B cell (primary cell): ENCODE measurements around the gene NRG2. TPM values are rescaled to one million over a fixed set of nuclear protein-coding genes. Genes with fewer than 3 reads are reported as not detected.

Source experiments
- ATAC-seq: fragments of 200-7000 bp; cut with Tn5 transposase; one replicate; pipeline ENCODE4 v1.10.0; 2021; ENCODE audit warnings: low read depth, mild to moderate bottlenecking, moderate number of reproducible peaks, moderate library complexity
- CTCF ChIA-PET: fragments of 350-600 bp; sonication (Branson Sonifier 250); formaldehyde crosslinking; loops from one replicate; lab custom pipeline; 2021; ENCODE audit warnings: antibody characterized with exemption, inconsistent platforms; lab: Charles Lee
- POLR2A ChIA-PET: fragments of 350-600 bp; sonication (Branson Sonifier 250); formaldehyde crosslinking; loops from one replicate; lab custom pipeline; 2021; ENCODE audit warnings: antibody characterized with exemption; lab: Charles Lee
- DNase-seq: peaks from one replicate; pipeline ENCODE4 v3.0.0; 2013
- H2AFZ ChIP-seq: 2 replicates; pipeline ENCODE4 v1.6.1; 2012; ENCODE audit warnings: mild to moderate bottlenecking, low read depth, low read length; ENCODE audit not compliant: insufficient read depth, poor library complexity, severe bottlenecking
- H3K27ac ChIP-seq, 2 donors: 1 replicate in 1 of 2; 2 replicates in 1 of 2; pipeline ENCODE4 v1.5.1; 2012 to 2013; ENCODE audit warnings: low read length in 2 of 2, mild to moderate bottlenecking in 2 of 2, moderate library complexity in 1 of 2
- H3K27me3 ChIP-seq, 4 experiments: fragments of 200-600 bp in 1 of 4; sonication (generic) in 1 of 4; replicated peaks in 1 of 4; 1 replicate in 2 of 4; 2 replicates in 2 of 4; pipeline versions ENCODE4 v1.6.1 to v1.7.0; 2013 to 2016; ENCODE audit warnings: low read length in 3 of 4, mild to moderate bottlenecking in 2 of 4, mixed read lengths in 1 of 4, moderate library complexity in 1 of 4; ENCODE audit not compliant: insufficient read depth in 4 of 4, control insufficient read depth in 3 of 4; ENCODE audit errors: control extremely low read depth in 1 of 4
- H3K36me3 ChIP-seq, 2 experiments: replicated peaks in 1 of 2; 1 replicate in 1 of 2; 2 replicates in 1 of 2; pipeline versions ENCODE4 v1.6.1 to v1.7.1; 2013; ENCODE audit warnings: low read length in 1 of 2; ENCODE audit not compliant: insufficient read depth in 2 of 2, control insufficient read depth in 1 of 2; ENCODE audit errors: control extremely low read depth in 1 of 2, extremely low read depth in 1 of 2
- H3K4me1 ChIP-seq, 2 donors: fragments of 200-600 bp in 1 of 2; sonication (generic) in 1 of 2; 1 replicate in 1 of 2; 2 replicates in 1 of 2; pipeline versions ENCODE4 v1.5.1 to v1.6.1; 2013 to 2017; ENCODE audit warnings: low read length in 2 of 2; ENCODE audit not compliant: control insufficient read depth in 2 of 2, insufficient read depth in 2 of 2
- H3K4me2 ChIP-seq: replicated peaks from 2 replicates; pipeline ENCODE3; 2012; ENCODE audit warnings: mild to moderate bottlenecking, low read depth, low read length; ENCODE audit not compliant: poor library complexity, severe bottlenecking
- H3K4me3 ChIP-seq, 5 experiments: fragments of 200-600 bp in 1 of 5; sonication (generic) in 1 of 5; 1 replicate in 3 of 5; 2 replicates in 2 of 5; pipeline versions ENCODE4 v1.5.1 to v1.7.0; 2011 to 2016; ENCODE audit warnings: low read length in 4 of 5, mild to moderate bottlenecking in 4 of 5, low read depth in 2 of 5, control low read depth in 1 of 5, moderate library complexity in 1 of 5; ENCODE audit not compliant: insufficient read depth in 1 of 5; ENCODE audit errors: control extremely low read depth in 1 of 5, extremely low read depth in 1 of 5
- H3K79me2 ChIP-seq: fragments of 200-600 bp; sonication (generic); one replicate; pipeline ENCODE4 v1.6.0; 2016; ENCODE audit warnings: low read length; ENCODE audit not compliant: control insufficient read depth, insufficient read depth
- H3K9ac ChIP-seq: fragments of 200-600 bp; sonication (generic); 2 replicates; pipeline ENCODE4 v1.6.1; 2017; ENCODE audit warnings: mild to moderate bottlenecking, low read length, moderate library complexity
- H3K9me3 ChIP-seq, 3 donors: one replicate each; pipeline versions ENCODE4 v1.6.1 to v1.7.1; 2013; ENCODE audit warnings: low read length in 2 of 3; ENCODE audit not compliant: control insufficient read depth in 2 of 3, insufficient read depth in 1 of 3; ENCODE audit errors: control extremely low read depth in 1 of 3
- H4K20me1 ChIP-seq: 2 replicates; pipeline ENCODE4 v1.6.0; 2012; ENCODE audit warnings: mild to moderate bottlenecking, low read length; ENCODE audit not compliant: insufficient read depth, control insufficient read depth, poor library complexity, severe bottlenecking
- H3K27ac Mint-ChIP-seq: one replicate; pipeline ENCODE4 v1.8.0; 2021; ENCODE audit warnings: mixed read lengths
- H3K27me3 Mint-ChIP-seq: one replicate; pipeline ENCODE4 v1.8.0; 2021; ENCODE audit warnings: mixed read lengths
- H3K4me1 Mint-ChIP-seq: one replicate; pipeline ENCODE4 v1.8.0; 2021; ENCODE audit warnings: mixed read lengths
- H3K4me3 Mint-ChIP-seq: one replicate; pipeline ENCODE4 v1.8.0; 2021; ENCODE audit warnings: mixed read lengths
- H3K9me3 Mint-ChIP-seq: one replicate; pipeline ENCODE4 v1.8.0; 2022; ENCODE audit warnings: mixed read lengths; ENCODE audit not compliant: insufficient read depth
- CTCF ChIP-seq: fragments of 200-600 bp; IDR thresholded peaks from one replicate; pipeline ENCODE4 v1.8.0; 2022; ENCODE audit warnings: antibody characterized with exemption, mild to moderate bottlenecking
- EZH2 ChIP-seq: IDR thresholded peaks from 2 replicates; pipeline ENCODE4 v1.6.1; 2012; ENCODE audit warnings: borderline replicate concordance, low read depth, mild to moderate bottlenecking, moderate library complexity, low read length; ENCODE audit not compliant: insufficient read depth, poor library complexity, severe bottlenecking
- WGBS: methylation state at CpG from one replicate; pipeline ENCODE4 v1.1.5; 2013; ENCODE audit warnings: missing lambda C conversion rate; ENCODE audit not compliant: insufficient coverage; 5-methylcytosine and 5-hydroxymethylcytosine counted together
- intact Hi-C: fragments of 100-400 bp; cut with micrococcal nuclease; formaldehyde crosslinking; loops from one replicate; pipeline ENCODE4 v1.10.0; 2022
- polyA plus RNA-seq: library from polyadenylated mRNA; depleted of rRNA; stranded (reverse); fragments of >200 nt; gene quantifications from 2 replicates; pipeline ENCODE4 v1.2.3, GENCODE V29; 2012
- total RNA-seq, 2 donors: library from RNA; stranded (reverse); fragments of 120-200 nt in 1 of 2; gene quantifications; 1 replicate in 1 of 2; 2 replicates in 1 of 2; pipeline versions ENCODE4 v1.2.3 to v1.2.4, GENCODE V29; 2013 to 2022

NRG2 gene
- total and polyA plus RNA-seq, 2 donors (not counting 1 experiment from before 2014, with no cell fraction given), result 0.13 to 0.15 TPM

GRCh38 chr5:139872052-139872766 lies 170.9 kb downstream of the NRG2 start:
- no peak for DNase-seq
- no peak overlapping the region for H3K4me3 ChIP-seq
- Mint-ChIP-seq H3K4me1 (no peaks in the 10 kb centered on the region), H3K9me3 (peaks cover 4% of the 10 kb centered on the region), H3K27me3 (peaks cover 33% of the 10 kb centered on the region), H3K27ac (no peak overlapping the region), H3K4me3 (no peak overlapping the region)
- no peaks in the 10 kb centered on the region for H3K36me3 ChIP-seq
- no peaks in the 10 kb centered on the region for H3K9me3 ChIP-seq
- peaks cover 0 to 16% (median 3%) of the 10 kb centered on the region in 4 experiments for H3K27me3 ChIP-seq
- no peak overlapping the region for H3K27ac ChIP-seq
- H2AFZ ChIP-seq, result no peak overlapping the region
- no peaks in the 10 kb centered on the region for H3K79me2 ChIP-seq
- no peak for ATAC-seq
- 87% methylated on average over 6 of the region's 9 CpGs for WGBS
- no peak overlapping the region for H3K4me2 ChIP-seq
- TF ChIP-seq EZH2, result no peak
- no peak for TF ChIP-seq CTCF
- POLR2A ChIA-PET, result no interaction called here
- intact Hi-C loops, result no loop called here
- H3K9ac ChIP-seq, result no peak overlapping the region
- H3K4me1 ChIP-seq, result no peaks in the 10 kb centered on the region
- CTCF ChIA-PET, result interaction anchor here (0.9 to 1.1 kb wide), 2 partner anchors 13 to 85 kb away, joined by 4 to 5 read pairs; no protein-coding TSS in a partner anchor
- no peaks in the 10 kb centered on the region for H4K20me1 ChIP-seq

GRCh38 chr5:139871614-139872013 lies 171.5 kb downstream of the NRG2 start:
- intact Hi-C loops, result no loop called here
- ChIA-PET CTCF (interaction anchor here (1.1 kb wide), 1 partner anchor 84 kb away, joined by 5 read pairs; no protein-coding TSS in a partner anchor), POLR2A (no interaction called here)
- Mint-ChIP-seq H3K27me3 (peaks cover 39% of the 10 kb centered on the region), H3K4me1 (no peaks in the 10 kb centered on the region), H3K9me3 (peaks cover 4% of the 10 kb centered on the region), H3K4me3 (no peak overlapping the region), H3K27ac (no peak overlapping the region)
- no peak overlapping the region for H3K27ac ChIP-seq
- TF ChIP-seq CTCF (no peak), EZH2 (no peak)
- DNase-seq (no peak), ATAC-seq (no peak)
- H2AFZ ChIP-seq, result no peak overlapping the region
- H3K4me3 ChIP-seq, result no peak overlapping the region
- 91% methylated on average over 4 of the region's 9 CpGs for WGBS
- no peak overlapping the region for H3K4me2 ChIP-seq
- H3K79me2 ChIP-seq, result no peaks in the 10 kb centered on the region
- peaks cover 0 to 14% (median 3%) of the 10 kb centered on the region in 4 experiments for H3K27me3 ChIP-seq
- no peaks in the 10 kb centered on the region for H4K20me1 ChIP-seq
- no peaks in the 10 kb centered on the region for H3K9me3 ChIP-seq
- no peak overlapping the region for H3K9ac ChIP-seq
- no peaks in the 10 kb centered on the region for H3K36me3 ChIP-seq
- H3K4me1 ChIP-seq, result no peaks in the 10 kb centered on the region
